Mesendoderm (in vitro differentiated cells): ENCODE data around the gene TTC33.

Experiments
- DNase-seq: peaks from one replicate; pipeline ENCODE4 v3.0.0; 2013
- H2AK5ac ChIP-seq: 2 replicates; pipeline ENCODE4 v1.6.1; 2013; ENCODE audit warnings: low read length, inconsistent platforms
- H2BK120ac ChIP-seq: 2 replicates; pipeline ENCODE4 v1.6.1; 2013; ENCODE audit warnings: low read depth, mild to moderate bottlenecking, low read length, moderate library complexity, mixed read lengths
- H2BK15ac ChIP-seq: replicated peaks from 2 replicates; pipeline ENCODE4 v1.6.1; 2013; ENCODE audit warnings: low read depth, mild to moderate bottlenecking, moderate library complexity
- H2BK5ac ChIP-seq: 2 replicates; pipeline ENCODE4 v1.6.1; 2013; ENCODE audit warnings: low read length, inconsistent platforms
- H3K18ac ChIP-seq: 2 replicates; pipeline ENCODE4 v1.6.1; 2013; ENCODE audit warnings: mild to moderate bottlenecking, low read length, mixed read lengths
- H3K23ac ChIP-seq: one replicate; pipeline ENCODE4 v1.6.1; 2013; ENCODE audit warnings: low read length
- H3K27ac ChIP-seq: 2 replicates; pipeline ENCODE4 v1.5.1; 2013; ENCODE audit warnings: low read depth, mild to moderate bottlenecking, inconsistent platforms, low read length, moderate library complexity
- H3K27me3 ChIP-seq: 2 replicates; pipeline ENCODE4 v1.6.1; 2013; ENCODE audit warnings: low read length, control low read depth, mild to moderate bottlenecking, inconsistent platforms; ENCODE audit not compliant: insufficient read depth, poor library complexity
- H3K36me3 ChIP-seq: 2 replicates; pipeline ENCODE4 v1.6.1; 2013; ENCODE audit warnings: low read length, inconsistent platforms; ENCODE audit not compliant: control insufficient read depth, insufficient read depth
- H3K4ac ChIP-seq: one replicate; pipeline ENCODE4 v1.6.1; 2013; ENCODE audit warnings: low read depth, mild to moderate bottlenecking, low read length, moderate library complexity
- H3K4me1 ChIP-seq: 2 replicates; pipeline ENCODE4 v1.6.1; 2013; ENCODE audit warnings: low read depth, low read length, inconsistent platforms; ENCODE audit not compliant: control insufficient read depth
- H3K4me2 ChIP-seq: 2 replicates; pipeline ENCODE4 v1.6.1; 2013; ENCODE audit warnings: low read length
- H3K4me3 ChIP-seq: 2 replicates; pipeline ENCODE4 v1.5.1; 2013; ENCODE audit warnings: mild to moderate bottlenecking, low read length
- H3K56ac ChIP-seq: one replicate; pipeline ENCODE4 v1.6.1; 2013; ENCODE audit warnings: low read length
- H3K79me1 ChIP-seq: 2 replicates; pipeline ENCODE4 v1.6.1; 2013; ENCODE audit warnings: low read length, inconsistent platforms
- H3K79me2 ChIP-seq: 2 replicates; pipeline ENCODE4 v1.6.1; 2013; ENCODE audit warnings: mild to moderate bottlenecking, low read length; ENCODE audit not compliant: control insufficient read depth, insufficient read depth
- H3K9ac ChIP-seq: 2 replicates; pipeline ENCODE4 v1.6.1; 2013; ENCODE audit warnings: low read length, inconsistent platforms
- H4K5ac ChIP-seq: one replicate; pipeline ENCODE4 v1.6.1; 2013; ENCODE audit warnings: low read length
- H4K8ac ChIP-seq: one replicate; pipeline ENCODE4 v1.6.1; 2013; ENCODE audit warnings: low read depth, mild to moderate bottlenecking, control low read depth, low read length, moderate library complexity
- WGBS: extraction: QIAGEN DNeasy Blood & Tissue Kit; methylation state at CpG from one replicate; pipeline ENCODE4 v1.1.7; 2013; ENCODE audit warnings: low lambda C conversion rate, missing lambda C conversion rate; ENCODE audit not compliant: insufficient coverage; ENCODE audit errors: extremely low coverage; 5-methylcytosine and 5-hydroxymethylcytosine counted together

The TTC33 gene

DNA sequence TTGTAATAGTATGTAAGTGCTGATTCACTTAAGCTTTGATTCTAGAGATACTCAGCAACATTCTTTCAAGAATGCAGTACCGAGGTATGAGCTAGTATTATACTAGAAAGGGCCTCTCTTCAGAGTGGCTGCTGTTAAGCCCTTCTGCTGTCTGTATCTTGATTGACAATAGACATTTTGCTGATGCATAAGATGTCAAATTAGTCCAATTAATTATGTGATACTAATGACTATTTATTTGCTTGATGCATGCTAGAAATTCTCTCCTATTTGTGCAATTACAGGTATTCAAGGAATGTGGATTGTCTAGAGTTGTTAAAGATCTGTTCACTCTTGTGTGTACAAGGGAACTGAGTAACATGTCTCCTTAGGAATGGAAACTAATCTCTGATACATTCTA, 168.4 kb downstream of the TTC33 start:
- no peak overlapping the region for H3K9ac ChIP-seq
- no peak overlapping the region for H2AK5ac ChIP-seq
- H3K4me3 ChIP-seq = no peak overlapping the region
- H3K27ac ChIP-seq = no peak overlapping the region
- no peaks in the 10 kb centered on the region for H3K79me2 ChIP-seq
- H3K4ac ChIP-seq = no peak overlapping the region
- no peak overlapping the region for H2BK15ac ChIP-seq
- H3K4me1 ChIP-seq = no peaks in the 10 kb centered on the region
- H3K56ac ChIP-seq = no peak overlapping the region
- no peak overlapping the region for H3K4me2 ChIP-seq
- no peak overlapping the region for H4K8ac ChIP-seq
- whole genome bisulfite sequencing = no CpG with 5 or more reads among the region's 1 CpG
- H2BK120ac ChIP-seq = no peak overlapping the region
- H2BK5ac ChIP-seq = no peak overlapping the region
- H3K36me3 ChIP-seq = no peaks in the 10 kb centered on the region
- no peaks in the 10 kb centered on the region for H3K79me1 ChIP-seq
- peak; percentile 6 for DNase-seq
- H4K5ac ChIP-seq = no peak overlapping the region
- no peak overlapping the region for H3K18ac ChIP-seq
- no peak overlapping the region for H3K23ac ChIP-seq
- H3K27me3 ChIP-seq = no peaks in the 10 kb centered on the region

DNA sequence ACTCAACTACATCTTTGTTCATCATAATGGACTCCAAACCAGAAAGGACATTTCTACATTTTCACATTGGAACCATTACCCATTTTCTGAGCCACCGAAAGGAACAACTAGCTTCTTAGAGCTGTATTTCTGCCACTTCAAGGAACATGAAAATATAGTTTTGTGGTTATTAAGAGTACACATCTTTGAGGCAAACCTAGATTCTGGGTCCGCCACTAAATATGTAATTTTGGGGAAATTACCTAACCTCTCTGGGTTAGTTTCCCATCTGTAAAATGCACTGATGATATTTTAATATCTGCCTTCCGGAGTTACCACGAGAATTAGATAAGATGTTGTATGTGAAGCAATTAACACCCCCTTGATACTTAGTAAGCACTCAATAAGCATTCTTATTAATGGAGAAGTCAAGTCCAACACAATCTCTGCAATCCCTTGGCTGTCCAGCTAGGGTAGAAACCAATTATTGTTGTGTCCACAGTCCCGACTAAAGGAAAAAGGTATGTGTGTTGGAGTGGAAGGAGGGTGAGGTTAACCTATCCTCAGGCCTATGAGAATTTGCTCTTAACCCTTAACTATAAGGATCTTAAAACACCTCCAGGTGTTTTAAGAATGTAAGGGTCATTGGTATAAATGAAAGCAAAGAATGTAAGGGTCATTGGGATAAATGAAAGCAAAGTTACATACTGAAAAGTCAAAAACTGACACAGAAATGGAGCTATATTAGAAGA, 170.1 kb downstream of the TTC33 start:
- H3K36me3 ChIP-seq = no peaks in the 10 kb centered on the region
- no peak overlapping the region for H3K18ac ChIP-seq
- WGBS = no CpG with 5 or more reads among the region's 5 CpGs
- H3K23ac ChIP-seq = no peak overlapping the region
- no peak overlapping the region for H3K4me2 ChIP-seq
- no peaks in the 10 kb centered on the region for H3K4me1 ChIP-seq
- DNase-seq = no peak
- H3K4me3 ChIP-seq = no peak overlapping the region
- no peak overlapping the region for H4K5ac ChIP-seq
- H3K79me2 ChIP-seq = no peaks in the 10 kb centered on the region
- H3K9ac ChIP-seq = no peak overlapping the region
- H3K79me1 ChIP-seq = no peaks in the 10 kb centered on the region
- H3K4ac ChIP-seq = no peak overlapping the region
- no peak overlapping the region for H2AK5ac ChIP-seq
- no peak overlapping the region for H2BK120ac ChIP-seq
- H2BK15ac ChIP-seq = no peak overlapping the region
- H2BK5ac ChIP-seq = no peak overlapping the region
- no peaks in the 10 kb centered on the region for H3K27me3 ChIP-seq
- H4K8ac ChIP-seq = no peak overlapping the region
- no peak overlapping the region for H3K56ac ChIP-seq
- no peak overlapping the region for H3K27ac ChIP-seq

DNA sequence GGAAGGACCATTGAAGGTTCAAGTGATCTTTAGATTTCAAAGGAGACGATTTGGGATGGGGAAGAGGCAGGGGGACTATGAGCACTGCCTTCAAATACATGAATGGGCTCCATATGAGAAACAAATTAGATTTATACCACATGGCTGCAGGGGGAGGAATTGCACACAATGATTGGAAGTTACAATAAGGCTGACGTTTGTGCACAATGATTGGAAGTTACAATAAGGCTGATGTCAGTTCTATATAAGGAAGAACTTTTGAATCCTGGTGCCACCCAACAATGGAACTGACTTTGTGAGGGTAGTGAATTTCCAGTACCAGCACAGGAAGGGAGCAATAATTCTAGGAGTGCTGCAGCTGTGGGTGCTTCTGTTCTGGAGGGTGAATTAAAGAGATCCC, 171.7 kb downstream of the TTC33 start:
- no peak overlapping the region for H4K5ac ChIP-seq
- no peaks in the 10 kb centered on the region for H3K79me2 ChIP-seq
- H4K8ac ChIP-seq = no peak overlapping the region
- no peaks in the 10 kb centered on the region for H3K27me3 ChIP-seq
- no peak overlapping the region for H3K18ac ChIP-seq
- no peak overlapping the region for H3K4me2 ChIP-seq
- no peak overlapping the region for H2BK120ac ChIP-seq
- H3K36me3 ChIP-seq = no peaks in the 10 kb centered on the region
- H3K27ac ChIP-seq = no peak overlapping the region
- H2BK15ac ChIP-seq = no peak overlapping the region
- H3K9ac ChIP-seq = no peak overlapping the region
- DNase-seq = no peak
- H3K23ac ChIP-seq = no peak overlapping the region
- no peak overlapping the region for H3K4me3 ChIP-seq
- H3K4me1 ChIP-seq = no peaks in the 10 kb centered on the region
- H3K56ac ChIP-seq = no peak overlapping the region
- no peaks in the 10 kb centered on the region for H3K79me1 ChIP-seq
- H2AK5ac ChIP-seq = no peak overlapping the region
- WGBS = no CpG with 5 or more reads among the region's 2 CpGs
- no peak overlapping the region for H3K4ac ChIP-seq
- H2BK5ac ChIP-seq = no peak overlapping the region

GRCh38 chr5:40578501-40579451, 177.0 kb downstream of the TTC33 start:
- Histone ChIP-seq H4K5ac (no peak overlapping the region), H3K27ac (no peak overlapping the region), H3K56ac (no peak overlapping the region), H3K27me3 (no peaks in the 10 kb centered on the region), H2BK5ac (no peak overlapping the region), H3K4me1 (no peaks in the 10 kb centered on the region), H3K4me2 (no peak overlapping the region), H3K4ac (no peak overlapping the region), H3K79me2 (no peaks in the 10 kb centered on the region), H3K4me3 (no peak overlapping the region), H3K23ac (no peak overlapping the region), H4K8ac (no peak overlapping the region), H3K18ac (no peak overlapping the region), H2BK15ac (no peak overlapping the region), H3K79me1 (no peaks in the 10 kb centered on the region), H2BK120ac (no peak overlapping the region), H3K36me3 (no peaks in the 10 kb centered on the region), H2AK5ac (no peak overlapping the region), H3K9ac (no peak overlapping the region)
- no CpG with 5 or more reads among the region's 9 CpGs for WGBS
- DNase-seq = no peak

- Histone ChIP-seq H3K23ac (no peak overlapping the region), H2AK5ac (no peak overlapping the region), H4K8ac (no peak overlapping the region), H3K4me3 (no peak overlapping the region), H2BK5ac (no peak overlapping the region), H3K56ac (no peak overlapping the region), H3K27ac (no peak overlapping the region), H3K18ac (no peak overlapping the region), H3K4me1 (no peaks in the 10 kb centered on the region), H3K4ac (no peak overlapping the region), H3K4me2 (no peak overlapping the region), H3K79me1 (no peaks in the 10 kb centered on the region), H3K27me3 (no peaks in the 10 kb centered on the region), H4K5ac (no peak overlapping the region), H3K9ac (no peak overlapping the region), H3K79me2 (no peaks in the 10 kb centered on the region), H3K36me3 (no peaks in the 10 kb centered on the region), H2BK15ac (no peak overlapping the region), H2BK120ac (no peak overlapping the region)
- DNase-seq = no peak
- no CpG with 5 or more reads among the region's 3 CpGs for WGBS
Observed at GRCh38 chr5:40577718-40578117, 178.0 kb downstream of the TTC33 start.
